Osteoblast (primary cell): ENCODE data around the gene FAM221B. TPM values are rescaled to one million over a fixed set of nuclear protein-coding genes. Genes with fewer than 3 reads are reported as not detected.

Experiments
- DNase-seq: peaks from one replicate; pipeline ENCODE4 v3.0.0; 2011; ENCODE audit warnings: low spot score, mixed read lengths; ENCODE audit not compliant: insufficient read length; ENCODE audit errors: missing footprints
- H2AFZ ChIP-seq: 2 replicates; pipeline ENCODE4 v1.6.0; 2011; ENCODE audit warnings: mild to moderate bottlenecking, low read length
- H3K27ac ChIP-seq: 2 replicates; pipeline ENCODE4 v1.5.1; 2011; ENCODE audit warnings: mild to moderate bottlenecking, low read depth, low read length, moderate library complexity
- H3K27me3 ChIP-seq: 2 replicates; pipeline ENCODE4 v1.6.0; 2012; ENCODE audit warnings: mild to moderate bottlenecking, control low read depth, inconsistent platforms, low read length, moderate library complexity; ENCODE audit not compliant: insufficient read depth
- H3K36me3 ChIP-seq: 2 replicates; pipeline ENCODE4 v1.5.1; 2011; ENCODE audit warnings: mild to moderate bottlenecking, low read length, control low read depth, moderate library complexity; ENCODE audit not compliant: insufficient read depth
- H3K4me1 ChIP-seq: 2 replicates; pipeline ENCODE4 v1.5.1; 2011; ENCODE audit warnings: mild to moderate bottlenecking, low read length, control low read depth, moderate library complexity; ENCODE audit not compliant: insufficient read depth
- H3K4me2 ChIP-seq: 2 replicates; pipeline ENCODE4 v1.6.0; 2011; ENCODE audit warnings: mild to moderate bottlenecking, low read length; ENCODE audit not compliant: insufficient read depth
- H3K4me3 ChIP-seq: fragments of 200-600 bp; sonication (generic); 3 replicates; pipeline ENCODE4 v1.5.1; 2012; ENCODE audit warnings: mild to moderate bottlenecking, low read length, inconsistent platforms; ENCODE audit not compliant: insufficient read depth
- H3K79me2 ChIP-seq: 2 replicates; pipeline ENCODE4 v1.6.0; 2012; ENCODE audit warnings: mild to moderate bottlenecking, low read length, control low read depth, inconsistent platforms; ENCODE audit not compliant: insufficient read depth
- H3K9me3 ChIP-seq: 2 replicates; pipeline ENCODE4 v1.5.1; 2011; ENCODE audit warnings: low read depth, low read length, control low read depth
- H4K20me1 ChIP-seq: 2 replicates; pipeline ENCODE4 v1.6.0; 2012; ENCODE audit warnings: mild to moderate bottlenecking, low read length, control low read depth; ENCODE audit not compliant: insufficient read depth
- total RNA-seq: library from RNA; depleted of rRNA; stranded (reverse); fragments of >200 nt; gene quantifications from 2 replicates; pipeline ENCODE4 v1.2.3, GENCODE V29; 2012
- TF ChIP-seq, protein P1 (sequence below): IDR thresholded peaks from 2 replicates; pipeline ENCODE4 v1.5.1; 2011; ENCODE audit warnings: mild to moderate bottlenecking, low read depth, low read length, moderate library complexity; ENCODE audit errors: extremely low read depth

Gene FAM221B
- total RNA-seq, 1 donor, result not detected

DNA sequence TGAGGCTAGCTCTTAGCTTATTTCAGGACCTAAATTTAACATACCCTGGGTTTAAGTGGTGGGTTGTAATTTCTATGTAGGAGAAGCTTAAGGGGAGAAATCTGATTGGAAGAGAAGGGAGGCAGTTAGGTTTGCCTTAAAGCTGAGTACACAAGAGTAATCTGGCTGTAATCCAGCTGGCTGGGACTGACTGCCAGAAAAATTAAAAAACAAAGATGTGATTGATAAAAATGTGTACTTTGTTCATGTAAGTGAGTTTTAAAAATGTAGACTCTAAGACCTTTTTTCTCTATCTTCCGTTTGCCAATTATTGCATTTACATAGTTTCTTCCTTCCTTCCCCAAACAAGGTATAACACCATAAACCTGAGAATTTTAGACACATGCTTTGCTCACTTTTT is 57.0 kb downstream of the FAM221B start:
- Histone ChIP-seq H3K27ac (no peak overlapping the region), H3K27me3 (peaks cover 5% of the 10 kb centered on the region), H2AFZ (no peak overlapping the region), H3K4me3 (no peak overlapping the region), H3K4me2 (no peak overlapping the region), H3K4me1 (peaks cover 13% of the 10 kb centered on the region), H3K9me3 (no peaks in the 10 kb centered on the region), H3K79me2 (no peaks in the 10 kb centered on the region), H4K20me1 (no peaks in the 10 kb centered on the region), H3K36me3 (no peaks in the 10 kb centered on the region)
- TF ChIP-seq, protein P1, sequence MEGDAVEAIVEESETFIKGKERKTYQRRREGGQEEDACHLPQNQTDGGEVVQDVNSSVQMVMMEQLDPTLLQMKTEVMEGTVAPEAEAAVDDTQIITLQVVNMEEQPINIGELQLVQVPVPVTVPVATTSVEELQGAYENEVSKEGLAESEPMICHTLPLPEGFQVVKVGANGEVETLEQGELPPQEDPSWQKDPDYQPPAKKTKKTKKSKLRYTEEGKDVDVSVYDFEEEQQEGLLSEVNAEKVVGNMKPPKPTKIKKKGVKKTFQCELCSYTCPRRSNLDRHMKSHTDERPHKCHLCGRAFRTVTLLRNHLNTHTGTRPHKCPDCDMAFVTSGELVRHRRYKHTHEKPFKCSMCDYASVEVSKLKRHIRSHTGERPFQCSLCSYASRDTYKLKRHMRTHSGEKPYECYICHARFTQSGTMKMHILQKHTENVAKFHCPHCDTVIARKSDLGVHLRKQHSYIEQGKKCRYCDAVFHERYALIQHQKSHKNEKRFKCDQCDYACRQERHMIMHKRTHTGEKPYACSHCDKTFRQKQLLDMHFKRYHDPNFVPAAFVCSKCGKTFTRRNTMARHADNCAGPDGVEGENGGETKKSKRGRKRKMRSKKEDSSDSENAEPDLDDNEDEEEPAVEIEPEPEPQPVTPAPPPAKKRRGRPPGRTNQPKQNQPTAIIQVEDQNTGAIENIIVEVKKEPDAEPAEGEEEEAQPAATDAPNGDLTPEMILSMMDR, result no peak
- no peak for DNase-seq

DNA sequence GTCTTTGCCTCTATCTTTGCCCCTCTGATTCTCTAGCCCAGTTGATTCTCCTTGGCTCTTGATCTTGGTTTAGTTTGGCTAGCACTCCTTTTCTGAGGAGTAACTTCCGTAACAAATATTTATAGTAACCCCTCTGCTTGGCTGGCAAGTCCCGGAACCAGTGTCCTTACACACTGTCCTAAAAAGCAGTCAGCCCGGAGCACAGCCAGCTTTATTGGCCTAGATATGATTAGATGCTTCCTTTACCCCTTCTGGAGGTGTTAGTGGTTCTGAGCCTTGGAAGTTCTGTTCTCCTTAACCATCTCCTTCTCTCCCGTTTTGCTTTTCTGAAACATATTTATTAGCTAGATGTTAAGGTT is 57.5 kb downstream of the FAM221B start:
- Histone ChIP-seq H3K27me3 (peaks cover 5% of the 10 kb centered on the region), H3K4me1 (peaks cover 13% of the 10 kb centered on the region), H3K27ac (no peak overlapping the region), H3K4me3 (no peak overlapping the region), H3K9me3 (no peaks in the 10 kb centered on the region), H2AFZ (no peak overlapping the region), H4K20me1 (no peaks in the 10 kb centered on the region), H3K79me2 (no peaks in the 10 kb centered on the region), H3K36me3 (no peaks in the 10 kb centered on the region), H3K4me2 (no peak overlapping the region)
- TF ChIP-seq, protein P1, result no peak
- no peak for DNase-seq

DNA sequence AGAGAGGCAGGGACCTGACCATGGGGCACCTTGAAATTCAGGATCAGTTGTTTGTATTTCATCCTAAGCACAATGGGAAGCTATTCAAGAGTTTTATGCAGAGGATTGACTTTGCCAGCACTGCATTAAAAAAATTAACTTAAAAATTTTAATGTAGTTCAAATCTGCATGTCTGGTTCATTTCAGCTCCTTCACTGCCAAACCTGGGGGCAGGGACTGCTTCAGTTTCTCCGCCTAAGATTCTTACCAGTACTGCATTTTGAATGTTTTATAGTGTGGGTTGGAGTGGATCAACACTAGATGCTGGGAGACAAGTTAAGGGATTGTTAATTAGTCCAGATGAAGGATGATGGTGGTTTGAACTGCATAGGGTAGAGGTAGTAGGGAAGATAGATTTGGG is 58.8 kb downstream of the FAM221B start:
- Histone ChIP-seq H3K27me3 (peaks cover 5% of the 10 kb centered on the region), H4K20me1 (no peaks in the 10 kb centered on the region), H2AFZ (no peak overlapping the region), H3K4me3 (no peak overlapping the region), H3K9me3 (no peaks in the 10 kb centered on the region), H3K36me3 (no peaks in the 10 kb centered on the region), H3K79me2 (no peaks in the 10 kb centered on the region), H3K4me1 (peaks cover 13% of the 10 kb centered on the region), H3K27ac (no peak overlapping the region), H3K4me2 (no peak overlapping the region)
- TF ChIP-seq, protein P1, result no peak
- no peak for DNase-seq

DNA sequence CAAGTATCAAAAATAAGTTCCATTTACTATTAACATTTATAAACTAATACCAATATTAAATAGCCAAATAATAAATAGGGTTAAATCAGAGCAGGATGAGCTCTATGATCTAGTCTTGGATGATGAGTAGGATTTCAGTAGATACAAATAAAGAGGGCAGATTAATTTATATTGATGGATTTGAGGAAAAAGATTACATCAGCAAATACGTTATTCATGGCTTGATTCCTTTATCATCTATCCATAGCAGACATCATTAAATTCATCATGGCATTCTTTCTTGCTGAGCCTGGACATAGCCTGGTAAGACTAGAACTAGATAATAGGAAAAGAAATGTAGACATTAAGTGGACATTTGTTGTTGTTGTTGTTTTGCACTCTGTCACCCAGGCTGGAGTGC is 61.1 kb downstream of the FAM221B start:
- Histone ChIP-seq H3K36me3 (no peaks in the 10 kb centered on the region), H3K27me3 (peaks cover 5% of the 10 kb centered on the region), H3K4me1 (peaks cover 13% of the 10 kb centered on the region), H3K27ac (no peak overlapping the region), H3K79me2 (no peaks in the 10 kb centered on the region), H2AFZ (no peak overlapping the region), H3K9me3 (no peaks in the 10 kb centered on the region), H4K20me1 (no peaks in the 10 kb centered on the region), H3K4me3 (no peak overlapping the region), H3K4me2 (no peak overlapping the region)
- TF ChIP-seq, protein P1, result no peak
- no peak for DNase-seq
